ENCODE measurements around the gene LMF1. TPM values are rescaled to one million over a fixed set of nuclear protein-coding genes. Genes with fewer than 3 reads are reported as not detected.

LMF1 gene
- total RNA-seq, 1 experiment from 2014 or later: 13.5 TPM

- Histone ChIP-seq H4K20me1 (ENCODE audit: low read length) (no peaks in the 10 kb centered on the region), H3K27ac (ENCODE audit: low read length) (no peak overlapping the region), H3K4me3 (ENCODE audit: low read length) (no peak overlapping the region), H3K4me1 (ENCODE audit: insufficient read depth, low read length) (no peaks in the 10 kb centered on the region), H3K36me3 (ENCODE audit: low read depth, low read length) (peaks cover 4% of the 10 kb centered on the region; the same call in 1 of the 2 replicates), H3F3A (ENCODE audit: low read length, unreplicated experiment) (no peaks in the 10 kb centered on the region), H3K9me2 (replicated peaks; ENCODE audit: low read length) (no peaks in the 10 kb centered on the region), H3K4me2 (ENCODE audit: low read length) (no peak overlapping the region), H3K9ac (ENCODE audit: low read length) (no peak overlapping the region), H3K79me2 (ENCODE audit: low read length) (no peaks in the 10 kb centered on the region), H2AFZ (ENCODE audit: low read length) (no peak overlapping the region), H3K27me3 (ENCODE audit: low read length) (no peaks in the 10 kb centered on the region), H3K9me3 (ENCODE audit: low read length) (peaks cover 2% of the 10 kb centered on the region; the same call in 1 of the 2 replicates)
- intact Hi-C loops (cut with micrococcal nuclease): no loop called here
- DNase-seq (no peak), ATAC-seq (no peak)
- no peak for TF ChIP-seq CTCF (conservative IDR thresholded peaks at IDR 0.05; ENCODE audit: low read depth, low read length)
- TF ChIP-seq EZH2 (IDR thresholded peaks at IDR 0.05; ENCODE audit: low read length, unreplicated experiment): no peak
- TF ChIP-seq EZH2phosphoT487 (IDR thresholded peaks at IDR 0.05; ENCODE audit: borderline replicate concordance, low read length): no peak
- POLR2A ChIA-PET (ENCODE audit: unreplicated experiment): no interaction called here
- BruUV-seq (replicated peaks): no TSS peak
- CTCF ChIA-PET: no interaction called here
Measured at GRCh38 chr16:911604-912321, 59.0 kb downstream of the LMF1 start.

GRCh38 chr16:911101-911500, 59.7 kb downstream of the LMF1 start:
- peaks cover 5% of the 10 kb centered on the region; the same call in 1 of the 2 replicates for H3K9me3 ChIP-seq (ENCODE audit: low read length)
- no peaks in the 10 kb centered on the region for H3K4me1 ChIP-seq (ENCODE audit: insufficient read depth, low read length)
- H3K36me3 ChIP-seq (ENCODE audit: low read depth, low read length): peaks cover 9% of the 10 kb centered on the region
- no peaks in the 10 kb centered on the region for H3F3A ChIP-seq (ENCODE audit: low read length, unreplicated experiment)
- ATAC-seq (no peak), DNase-seq (no peak)
- ChIA-PET CTCF (no interaction called here), POLR2A (ENCODE audit: unreplicated experiment) (no interaction called here)
- intact Hi-C loops (cut with micrococcal nuclease): no loop called here
- no peaks in the 10 kb centered on the region for H4K20me1 ChIP-seq (ENCODE audit: low read length)
- no peak overlapping the region for H3K9ac ChIP-seq (ENCODE audit: low read length)
- BruUV-seq (replicated peaks): no TSS peak
- no peak overlapping the region for H3K4me3 ChIP-seq (ENCODE audit: low read length)
- H3K9me2 ChIP-seq (replicated peaks; ENCODE audit: low read length): no peaks in the 10 kb centered on the region
- no peak overlapping the region for H3K4me2 ChIP-seq (ENCODE audit: low read length)
- no peaks in the 10 kb centered on the region for H3K79me2 ChIP-seq (ENCODE audit: low read length)
- no peaks in the 10 kb centered on the region for H3K27me3 ChIP-seq (ENCODE audit: low read length)
- H3K27ac ChIP-seq (ENCODE audit: low read length): no peak overlapping the region
- no peak for TF ChIP-seq CTCF (conservative IDR thresholded peaks at IDR 0.05; ENCODE audit: low read depth, low read length)
- TF ChIP-seq EZH2 (IDR thresholded peaks at IDR 0.05; ENCODE audit: low read length, unreplicated experiment): no peak
- no peak for TF ChIP-seq EZH2phosphoT487 (IDR thresholded peaks at IDR 0.05; ENCODE audit: borderline replicate concordance, low read length)
- no peak overlapping the region for H2AFZ ChIP-seq (ENCODE audit: low read length)

GRCh38 chr16:910181-910580, 60.6 kb downstream of the LMF1 start:
- H4K20me1 ChIP-seq (ENCODE audit: low read length): no peaks in the 10 kb centered on the region
- no peak overlapping the region for H3K9ac ChIP-seq (ENCODE audit: low read length)
- intact Hi-C loops (cut with micrococcal nuclease): no loop called here
- ATAC-seq: no peak
- H2AFZ ChIP-seq (ENCODE audit: low read length): no peak overlapping the region
- no peak overlapping the region for H3K27ac ChIP-seq (ENCODE audit: low read length)
- peaks cover 9% of the 10 kb centered on the region for H3K36me3 ChIP-seq (ENCODE audit: low read depth, low read length)
- CTCF ChIA-PET: no interaction called here
- H3K9me3 ChIP-seq (ENCODE audit: low read length): peaks cover 5% of the 10 kb centered on the region; the same call in 1 of the 2 replicates
- H3K4me1 ChIP-seq (ENCODE audit: insufficient read depth, low read length): no peaks in the 10 kb centered on the region
- no peaks in the 10 kb centered on the region for H3K27me3 ChIP-seq (ENCODE audit: low read length)
- no peak for DNase-seq
- POLR2A ChIA-PET (ENCODE audit: unreplicated experiment): interaction anchor here (0.6 kb wide), 1 partner anchor 18 kb away, joined by 3 read pairs; no protein-coding TSS in a partner anchor
- H3K9me2 ChIP-seq (replicated peaks; ENCODE audit: low read length): no peaks in the 10 kb centered on the region
- no peak for TF ChIP-seq CTCF (conservative IDR thresholded peaks at IDR 0.05; ENCODE audit: low read depth, low read length)
- TF ChIP-seq EZH2phosphoT487 (IDR thresholded peaks at IDR 0.05; ENCODE audit: borderline replicate concordance, low read length): no peak
- no peak for TF ChIP-seq EZH2 (IDR thresholded peaks at IDR 0.05; ENCODE audit: low read length, unreplicated experiment)
- H3F3A ChIP-seq (ENCODE audit: low read length, unreplicated experiment): no peaks in the 10 kb centered on the region
- H3K4me2 ChIP-seq (ENCODE audit: low read length): no peak overlapping the region
- no TSS peak for BruUV-seq (replicated peaks)
- H3K79me2 ChIP-seq (ENCODE audit: low read length): no peaks in the 10 kb centered on the region
- no peak overlapping the region for H3K4me3 ChIP-seq (ENCODE audit: low read length)
